ENCODE data around the gene RAC3.

The RAC3 gene

DNA sequence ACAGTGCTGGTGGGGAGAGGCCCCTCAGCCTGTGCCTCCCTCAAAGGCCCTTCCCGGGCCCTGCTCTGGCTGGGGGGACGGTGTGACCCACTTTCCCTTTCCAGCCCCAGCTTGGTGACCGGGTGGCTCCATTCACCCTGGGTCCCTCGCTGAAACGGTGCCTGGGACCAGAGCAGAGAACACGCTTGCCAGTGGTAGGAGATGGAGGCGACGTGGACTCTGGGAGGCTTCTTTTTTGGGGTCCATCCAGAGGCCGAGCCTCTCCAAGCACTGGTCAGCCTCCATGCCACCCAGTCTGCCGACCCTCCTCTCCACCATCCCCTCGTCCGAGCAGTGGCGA is 16.5 kb upstream of the RAC3 start:
- Histone ChIP-seq H3K9me2 (ENCODE audit: low read depth, low read length) (no peaks in the 10 kb centered on the region), H3K79me2 (ENCODE audit: insufficient read depth, low read length) (no peaks in the 10 kb centered on the region), H3K4me1 (ENCODE audit: insufficient read depth, low read length, severe bottlenecking) (no peaks in the 10 kb centered on the region), H3F3A (ENCODE audit: insufficient read depth, low read length) (no peaks in the 10 kb centered on the region), H3K9ac (ENCODE audit: low read length) (no peak overlapping the region), H3K9me3 (ENCODE audit: low read length) (no peaks in the 10 kb centered on the region), H3K27me3 (ENCODE audit: insufficient read depth, low read length) (peaks cover 3% of the 10 kb centered on the region; the same call in 1 of the 2 replicates), H3K4me2 (ENCODE audit: low read length) (no peak overlapping the region), H3K36me3 (ENCODE audit: insufficient read depth, low read length) (peaks cover 12% of the 10 kb centered on the region), H4K20me1 (ENCODE audit: insufficient read depth, low read length) (no peaks in the 10 kb centered on the region), H3K4me3 (ENCODE audit: low read depth, low read length, poor library complexity, severe bottlenecking) (no peak overlapping the region), H2AFZ (ENCODE audit: low read length) (no peak overlapping the region), H3K27ac (ENCODE audit: low read depth, low read length, poor library complexity, severe bottlenecking) (no peak overlapping the region)
- TF ChIP-seq EZH2 (IDR thresholded peaks at IDR 0.05; ENCODE audit: borderline replicate concordance, low read length), result no peak
- no peak for TF ChIP-seq CTCF (IDR thresholded peaks at IDR 0.05; ENCODE audit: low read length)

GRCh38 chr17:82015311-82015971 is 16.0 kb upstream of the RAC3 start:
- H3K9ac ChIP-seq (ENCODE audit: low read length), result no peak overlapping the region

GRCh38 chr17:82016061-82016874 is 15.2 kb upstream of the RAC3 start:
- Histone ChIP-seq H3K36me3 (ENCODE audit: insufficient read depth, low read length) (peaks cover 12% of the 10 kb centered on the region), H3K4me1 (ENCODE audit: insufficient read depth, low read length, severe bottlenecking) (peaks cover 6% of the 10 kb centered on the region), H3K9me2 (ENCODE audit: low read depth, low read length) (no peaks in the 10 kb centered on the region), H4K20me1 (ENCODE audit: insufficient read depth, low read length) (no peaks in the 10 kb centered on the region), H3K4me3 (ENCODE audit: low read depth, low read length, poor library complexity, severe bottlenecking) (no peak overlapping the region), H2AFZ (ENCODE audit: low read length) (no peak overlapping the region), H3K27ac (ENCODE audit: low read depth, low read length, poor library complexity, severe bottlenecking) (no peak overlapping the region), H3K27me3 (ENCODE audit: insufficient read depth, low read length) (peaks cover 3% of the 10 kb centered on the region; the same call in 1 of the 2 replicates), H3F3A (ENCODE audit: insufficient read depth, low read length) (no peaks in the 10 kb centered on the region), H3K79me2 (ENCODE audit: insufficient read depth, low read length) (no peaks in the 10 kb centered on the region), H3K4me2 (ENCODE audit: low read length) (no peak overlapping the region), H3K9ac (ENCODE audit: low read length) (no peak overlapping the region), H3K9me3 (ENCODE audit: low read length) (no peaks in the 10 kb centered on the region)
- no peak for TF ChIP-seq EZH2 (IDR thresholded peaks at IDR 0.05; ENCODE audit: borderline replicate concordance, low read length)
- TF ChIP-seq CTCF (IDR thresholded peaks at IDR 0.05; ENCODE audit: low read length), result no peak

More at GRCh38 chr17:82015311-82015971, 16.0 kb upstream of the RAC3 start:
- H3K4me1 ChIP-seq (ENCODE audit: insufficient read depth, low read length, severe bottlenecking), result no peaks in the 10 kb centered on the region
- H3K4me2 ChIP-seq (ENCODE audit: low read length), result no peak overlapping the region
- no peaks in the 10 kb centered on the region for H3F3A ChIP-seq (ENCODE audit: insufficient read depth, low read length)
- TF ChIP-seq CTCF (IDR thresholded peaks at IDR 0.05; ENCODE audit: low read length) (no peak), EZH2 (IDR thresholded peaks at IDR 0.05; ENCODE audit: borderline replicate concordance, low read length) (no peak)
- no peaks in the 10 kb centered on the region for H3K79me2 ChIP-seq (ENCODE audit: insufficient read depth, low read length)
- no peak overlapping the region for H2AFZ ChIP-seq (ENCODE audit: low read length)
- H4K20me1 ChIP-seq (ENCODE audit: insufficient read depth, low read length), result no peaks in the 10 kb centered on the region
- H3K27ac ChIP-seq (ENCODE audit: low read depth, low read length, poor library complexity, severe bottlenecking), result no peak overlapping the region
- H3K9me3 ChIP-seq (ENCODE audit: low read length), result no peaks in the 10 kb centered on the region
- H3K4me3 ChIP-seq (ENCODE audit: low read depth, low read length, poor library complexity, severe bottlenecking), result no peak overlapping the region
- peaks cover 12% of the 10 kb centered on the region for H3K36me3 ChIP-seq (ENCODE audit: insufficient read depth, low read length)
- peaks cover 3% of the 10 kb centered on the region; the same call in 1 of the 2 replicates for H3K27me3 ChIP-seq (ENCODE audit: insufficient read depth, low read length)
- H3K9me2 ChIP-seq (ENCODE audit: low read depth, low read length), result no peaks in the 10 kb centered on the region

Data from OCI-LY1 (cell line).